Mesendoderm (in vitro differentiated cells): ENCODE results near the gene LMF1.

Source experiments
- DNase-seq: peaks from one replicate; pipeline ENCODE4 v3.0.0; 2013
- H2AK5ac ChIP-seq: 2 replicates; pipeline ENCODE4 v1.6.1; 2013; ENCODE audit warnings: low read length, inconsistent platforms
- H2BK120ac ChIP-seq: 2 replicates; pipeline ENCODE4 v1.6.1; 2013; ENCODE audit warnings: low read depth, mild to moderate bottlenecking, low read length, moderate library complexity, mixed read lengths
- H2BK15ac ChIP-seq: replicated peaks from 2 replicates; pipeline ENCODE4 v1.6.1; 2013; ENCODE audit warnings: low read depth, mild to moderate bottlenecking, moderate library complexity
- H2BK5ac ChIP-seq: 2 replicates; pipeline ENCODE4 v1.6.1; 2013; ENCODE audit warnings: low read length, inconsistent platforms
- H3K18ac ChIP-seq: 2 replicates; pipeline ENCODE4 v1.6.1; 2013; ENCODE audit warnings: mild to moderate bottlenecking, low read length, mixed read lengths
- H3K23ac ChIP-seq: one replicate; pipeline ENCODE4 v1.6.1; 2013; ENCODE audit warnings: low read length
- H3K27ac ChIP-seq: 2 replicates; pipeline ENCODE4 v1.5.1; 2013; ENCODE audit warnings: low read depth, mild to moderate bottlenecking, inconsistent platforms, low read length, moderate library complexity
- H3K27me3 ChIP-seq: 2 replicates; pipeline ENCODE4 v1.6.1; 2013; ENCODE audit warnings: low read length, control low read depth, mild to moderate bottlenecking, inconsistent platforms; ENCODE audit not compliant: insufficient read depth, poor library complexity
- H3K36me3 ChIP-seq: 2 replicates; pipeline ENCODE4 v1.6.1; 2013; ENCODE audit warnings: low read length, inconsistent platforms; ENCODE audit not compliant: control insufficient read depth, insufficient read depth
- H3K4ac ChIP-seq: one replicate; pipeline ENCODE4 v1.6.1; 2013; ENCODE audit warnings: low read depth, mild to moderate bottlenecking, low read length, moderate library complexity
- H3K4me1 ChIP-seq: 2 replicates; pipeline ENCODE4 v1.6.1; 2013; ENCODE audit warnings: low read depth, low read length, inconsistent platforms; ENCODE audit not compliant: control insufficient read depth
- H3K4me2 ChIP-seq: 2 replicates; pipeline ENCODE4 v1.6.1; 2013; ENCODE audit warnings: low read length
- H3K4me3 ChIP-seq: 2 replicates; pipeline ENCODE4 v1.5.1; 2013; ENCODE audit warnings: mild to moderate bottlenecking, low read length
- H3K56ac ChIP-seq: one replicate; pipeline ENCODE4 v1.6.1; 2013; ENCODE audit warnings: low read length
- H3K79me1 ChIP-seq: 2 replicates; pipeline ENCODE4 v1.6.1; 2013; ENCODE audit warnings: low read length, inconsistent platforms
- H3K79me2 ChIP-seq: 2 replicates; pipeline ENCODE4 v1.6.1; 2013; ENCODE audit warnings: mild to moderate bottlenecking, low read length; ENCODE audit not compliant: control insufficient read depth, insufficient read depth
- H3K9ac ChIP-seq: 2 replicates; pipeline ENCODE4 v1.6.1; 2013; ENCODE audit warnings: low read length, inconsistent platforms
- H4K5ac ChIP-seq: one replicate; pipeline ENCODE4 v1.6.1; 2013; ENCODE audit warnings: low read length
- H4K8ac ChIP-seq: one replicate; pipeline ENCODE4 v1.6.1; 2013; ENCODE audit warnings: low read depth, mild to moderate bottlenecking, control low read depth, low read length, moderate library complexity
- WGBS: extraction: QIAGEN DNeasy Blood & Tissue Kit; methylation state at CpG from one replicate; pipeline ENCODE4 v1.1.7; 2013; ENCODE audit warnings: low lambda C conversion rate, missing lambda C conversion rate; ENCODE audit not compliant: insufficient coverage; ENCODE audit errors: extremely low coverage; 5-methylcytosine and 5-hydroxymethylcytosine counted together

The LMF1 gene

DNA sequence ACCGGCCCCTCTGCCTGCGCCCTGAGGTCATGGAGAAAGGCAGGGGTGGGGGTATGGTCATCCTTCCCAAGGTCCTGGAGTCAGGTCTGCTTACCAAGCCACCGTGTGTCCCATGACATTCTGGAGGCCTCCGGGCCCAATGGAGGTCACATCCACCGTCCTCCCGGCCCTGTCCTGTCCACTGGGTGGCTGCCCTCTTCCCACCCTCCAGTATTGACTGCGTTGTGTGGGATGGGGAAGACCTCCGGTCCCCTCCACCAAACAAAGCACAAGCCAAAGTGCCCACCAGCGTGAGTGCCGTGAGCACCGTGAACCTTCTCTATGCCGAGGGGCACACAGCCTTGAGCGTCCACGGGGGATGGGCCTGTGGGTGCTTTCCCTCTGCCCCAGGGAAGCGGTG is 37.2 kb downstream of the LMF1 start:
- H3K79me2 ChIP-seq: no peaks in the 10 kb centered on the region
- WGBS: no CpG with 5 or more reads among the region's 15 CpGs

DNA sequence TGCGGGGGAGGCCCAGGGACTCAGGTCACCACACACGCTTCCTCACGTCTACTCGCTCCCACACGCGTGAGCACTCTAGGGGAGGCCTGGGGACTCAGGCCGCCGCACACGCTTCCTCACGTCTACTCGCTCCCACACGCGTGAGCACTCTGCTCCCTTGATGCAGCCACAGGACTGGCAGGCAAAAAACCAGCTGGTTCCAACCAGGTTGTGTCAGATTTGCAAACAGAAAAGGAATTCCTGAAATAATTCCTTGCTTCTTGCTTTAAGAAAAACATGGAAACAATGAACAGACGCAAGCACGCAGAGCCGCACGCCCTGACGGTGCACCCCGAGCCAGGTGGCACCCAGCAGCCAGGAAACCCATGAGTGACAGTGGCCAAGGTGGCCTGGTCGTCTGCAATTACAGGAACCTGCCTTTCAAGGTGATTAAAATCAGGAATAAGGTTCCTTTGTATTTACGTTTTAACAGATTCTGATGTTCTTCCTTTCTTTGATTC is 37.9 kb downstream of the LMF1 start:
- no peak overlapping the region for H3K23ac ChIP-seq
- H3K9ac ChIP-seq: no peak overlapping the region
- H2BK15ac ChIP-seq: no peak overlapping the region
- WGBS: no CpG with 5 or more reads among the region's 21 CpGs
- no peak overlapping the region for H4K5ac ChIP-seq
- H3K27me3 ChIP-seq: no peaks in the 10 kb centered on the region
- H3K27ac ChIP-seq: no peak overlapping the region
- no peaks in the 10 kb centered on the region for H3K79me2 ChIP-seq
- H3K56ac ChIP-seq: no peak overlapping the region
- no peak overlapping the region for H2BK5ac ChIP-seq
- no peak overlapping the region for H2BK120ac ChIP-seq
- no peak overlapping the region for H4K8ac ChIP-seq
- H2AK5ac ChIP-seq: no peak overlapping the region
- H3K4me1 ChIP-seq: no peaks in the 10 kb centered on the region
- DNase-seq: no peak
- no peak overlapping the region for H3K18ac ChIP-seq
- H3K4me3 ChIP-seq: no peak overlapping the region
- H3K36me3 ChIP-seq: no peaks in the 10 kb centered on the region
- H3K79me1 ChIP-seq: no peaks in the 10 kb centered on the region
- no peak overlapping the region for H3K4me2 ChIP-seq
- H3K4ac ChIP-seq: no peak overlapping the region

More for the DNA sequence above, 37.2 kb downstream of the LMF1 start:
- H3K4me3 ChIP-seq: no peak overlapping the region
- no peaks in the 10 kb centered on the region for H3K27me3 ChIP-seq
- no peak overlapping the region for H3K4ac ChIP-seq
- H3K27ac ChIP-seq: no peak overlapping the region
- H2AK5ac ChIP-seq: no peak overlapping the region
- H3K4me2 ChIP-seq: no peak overlapping the region
- H4K5ac ChIP-seq: no peak overlapping the region
- no peak for DNase-seq
- no peak overlapping the region for H3K56ac ChIP-seq
- H3K23ac ChIP-seq: no peak overlapping the region
- H2BK120ac ChIP-seq: no peak overlapping the region
- H3K9ac ChIP-seq: no peak overlapping the region
- H2BK5ac ChIP-seq: no peak overlapping the region
- H4K8ac ChIP-seq: no peak overlapping the region
- H3K79me1 ChIP-seq: no peaks in the 10 kb centered on the region
- no peaks in the 10 kb centered on the region for H3K36me3 ChIP-seq
- no peak overlapping the region for H3K18ac ChIP-seq
- H3K4me1 ChIP-seq: no peaks in the 10 kb centered on the region
- H2BK15ac ChIP-seq: no peak overlapping the region

DNA sequence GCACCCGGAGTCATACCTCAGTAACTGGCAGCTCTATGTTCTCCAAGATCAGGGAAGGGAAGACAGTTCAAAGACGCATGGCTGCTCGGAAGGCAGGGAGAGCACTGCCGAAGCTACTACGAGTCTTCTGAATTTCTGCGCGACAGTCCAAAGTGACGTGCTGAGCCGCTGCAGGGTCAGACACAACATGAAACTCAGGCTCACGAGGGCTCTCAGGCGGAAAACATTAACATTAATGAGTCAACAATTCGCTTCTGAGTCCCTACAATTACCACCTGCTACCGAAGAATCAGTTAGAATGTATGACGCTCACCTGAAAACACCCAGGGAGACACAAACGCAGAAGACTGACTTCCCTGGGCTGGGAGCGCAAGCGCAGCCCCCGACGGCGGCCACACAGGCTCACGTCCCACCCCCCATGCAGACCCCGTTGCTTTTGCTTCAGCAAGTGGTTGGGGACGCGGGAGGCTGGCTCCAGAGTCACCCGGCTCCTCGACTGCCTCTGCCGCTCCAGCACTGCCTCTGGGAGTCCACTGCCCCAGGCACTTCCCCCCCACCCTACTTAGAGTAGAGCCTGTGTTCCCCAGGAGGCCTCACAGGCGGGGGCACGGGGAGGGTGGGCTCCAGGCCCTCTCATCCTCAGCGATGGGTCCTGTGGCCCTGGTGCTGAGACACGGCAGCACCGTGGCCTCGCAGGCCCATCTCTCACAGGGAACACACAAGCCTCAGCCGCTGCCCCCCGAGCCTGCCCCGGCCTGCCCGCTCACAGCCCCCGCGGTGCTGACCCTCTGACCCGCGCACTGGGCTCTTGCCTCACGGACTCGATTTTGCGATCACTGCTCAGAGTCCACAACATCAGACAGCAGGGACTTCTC is 38.9 kb downstream of the LMF1 start:
- H3K18ac ChIP-seq: no peak overlapping the region
- H3K4me3 ChIP-seq: no peak overlapping the region
- no peak overlapping the region for H3K23ac ChIP-seq
- H2BK5ac ChIP-seq: no peak overlapping the region
- no peak overlapping the region for H2BK15ac ChIP-seq
- H3K4me1 ChIP-seq: no peaks in the 10 kb centered on the region
- H3K36me3 ChIP-seq: no peaks in the 10 kb centered on the region
- WGBS: no CpG with 5 or more reads among the region's 44 CpGs
- H3K9ac ChIP-seq: no peak overlapping the region
- no peak overlapping the region for H3K56ac ChIP-seq
- H2BK120ac ChIP-seq: no peak overlapping the region
- no peak overlapping the region for H2AK5ac ChIP-seq
- H4K5ac ChIP-seq: no peak overlapping the region
- no peak overlapping the region for H4K8ac ChIP-seq
- no peak overlapping the region for H3K4ac ChIP-seq
- DNase-seq: no peak
- H3K79me2 ChIP-seq: no peaks in the 10 kb centered on the region
- H3K27me3 ChIP-seq: no peaks in the 10 kb centered on the region
- H3K27ac ChIP-seq: no peak overlapping the region
- no peaks in the 10 kb centered on the region for H3K79me1 ChIP-seq
- no peak overlapping the region for H3K4me2 ChIP-seq

DNA sequence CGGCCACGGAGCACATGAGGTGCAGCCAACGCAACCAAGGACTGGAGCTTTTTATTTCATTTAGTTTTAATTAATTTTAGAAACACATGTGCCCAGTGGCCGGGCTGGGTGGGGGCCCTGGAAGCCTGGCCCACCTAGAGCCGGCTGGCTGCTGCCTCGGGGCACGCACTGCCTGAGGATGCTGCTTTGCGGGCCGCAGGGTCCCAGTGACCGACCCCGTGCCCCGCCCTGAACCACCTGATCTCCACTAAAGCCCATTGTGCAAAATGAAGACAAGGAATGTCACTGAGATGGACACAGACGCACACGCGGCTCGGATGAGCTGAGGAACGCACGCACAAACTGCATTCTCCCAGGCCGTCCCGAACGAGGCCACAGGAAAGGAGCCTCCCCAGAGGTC is 39.6 kb downstream of the LMF1 start:
- Histone ChIP-seq H3K36me3 (no peaks in the 10 kb centered on the region), H3K79me2 (no peaks in the 10 kb centered on the region), H3K27ac (no peak overlapping the region), H2BK120ac (no peak overlapping the region), H3K18ac (no peak overlapping the region), H2AK5ac (no peak overlapping the region), H3K4me3 (no peak overlapping the region), H3K23ac (no peak overlapping the region), H4K8ac (no peak overlapping the region), H3K4me2 (no peak overlapping the region), H3K9ac (no peak overlapping the region), H3K27me3 (no peaks in the 10 kb centered on the region), H3K4me1 (no peaks in the 10 kb centered on the region), H2BK15ac (no peak overlapping the region), H3K4ac (no peak overlapping the region), H3K56ac (no peak overlapping the region), H3K79me1 (no peaks in the 10 kb centered on the region), H2BK5ac (no peak overlapping the region), H4K5ac (no peak overlapping the region)
- DNase-seq: no peak
- WGBS: no CpG with 5 or more reads among the region's 21 CpGs

DNA sequence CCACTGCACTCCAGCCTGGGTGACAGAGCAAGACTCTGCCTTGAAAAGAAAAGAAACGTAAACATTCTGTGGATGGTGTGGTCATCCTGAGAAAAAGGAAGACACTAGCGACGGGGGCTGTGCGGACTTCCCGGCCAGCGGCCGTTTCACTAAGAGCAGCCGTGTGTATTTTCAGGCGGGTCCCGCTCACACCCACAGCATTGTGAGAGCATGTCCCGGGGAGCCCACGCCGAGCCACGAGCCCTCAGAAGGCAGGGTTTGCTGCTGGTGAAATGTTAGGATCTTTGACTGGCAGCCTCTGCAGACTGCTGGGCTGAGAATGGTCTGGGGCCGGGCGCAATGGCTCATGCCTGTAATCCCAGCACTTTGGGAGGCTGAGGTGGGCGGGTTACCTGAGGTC is 40.3 kb downstream of the LMF1 start:
- Histone ChIP-seq H3K56ac (no peak overlapping the region), H3K9ac (no peak overlapping the region), H3K4me3 (no peak overlapping the region), H3K27me3 (no peaks in the 10 kb centered on the region), H2BK120ac (no peak overlapping the region), H3K27ac (no peak overlapping the region), H3K4me2 (no peak overlapping the region), H3K23ac (no peak overlapping the region), H3K4me1 (no peaks in the 10 kb centered on the region), H2AK5ac (no peak overlapping the region), H3K4ac (no peak overlapping the region), H3K79me2 (no peaks in the 10 kb centered on the region), H3K18ac (no peak overlapping the region), H3K36me3 (no peaks in the 10 kb centered on the region), H4K5ac (no peak overlapping the region), H3K79me1 (no peaks in the 10 kb centered on the region), H2BK5ac (no peak overlapping the region), H2BK15ac (no peak overlapping the region), H4K8ac (no peak overlapping the region)
- DNase-seq: no peak
- WGBS: no CpG with 5 or more reads among the region's 17 CpGs
